Pancreas (tissue), 10 donors: ENCODE results near the gene CNTN5. TPM values are rescaled to one million over a fixed set of nuclear protein-coding genes. Genes with fewer than 3 reads are reported as not detected.
A peak's percentile ranks its signal among the peaks of the same experiment; 100 is the strongest.

Experiments used
- ATAC-seq, 4 donors: fragments of 200-7000 bp; cut with Tn5 transposase; one replicate each; pipeline versions ENCODE4 v1.8.0 to v1.9.1; 2020; ENCODE audit warnings: mild to moderate bottlenecking in 4 of 4, moderate library complexity in 4 of 4
- DNase-seq, 6 donors: peaks; one replicate each; pipeline ENCODE4 v3.0.0-alpha.2; 2020
- FAIRE-seq: peaks from 2 replicates; lab custom pipeline; 2012; peaks lifted over from hg19 to GRCh38; lab: Jason Lieb, UNC
- H3K27ac ChIP-seq, 4 donors: fragments of 200-600 bp; sonication (generic); 1 replicate in 3 of 4; 2 replicates in 1 of 4; pipeline versions ENCODE4 v1.5.0 to v1.8.0; 2020
- H3K27me3 ChIP-seq, 4 donors: fragments of 200-600 bp; one replicate each; pipeline ENCODE4 v1.8.0; 2021
- H3K36me3 ChIP-seq, 3 donors: fragments of 200-600 bp; sonication (generic) in 1 of 3; one replicate each; pipeline versions ENCODE4 v1.5.0 to v1.8.0; 2020 to 2021
- H3K4me1 ChIP-seq, 3 donors: fragments of 200-600 bp; one replicate each; pipeline ENCODE4 v1.8.0; 2021
- H3K4me3 ChIP-seq, 4 donors: fragments of 200-600 bp; sonication (generic) in 2 of 4; one replicate each; pipeline versions ENCODE4 v1.5.0 to v1.8.0; 2020 to 2021
- H3K9me3 ChIP-seq, 4 donors: fragments of 200-600 bp; one replicate each; pipeline ENCODE4 v1.8.0; 2021
- WGBS, 2 donors: extraction: QIAGEN DNeasy Blood & Tissue Kit; methylation state at CpG; one replicate each; pipeline ENCODE4 v1.1.7; 2013; 5-methylcytosine and 5-hydroxymethylcytosine counted together
- intact Hi-C, 3 donors: fragments of 100-400 bp; cut with DNase I; formaldehyde crosslinking; loops; one replicate each; pipeline versions ENCODE4 v1.11.1 to v1.14.2; 2022
- polyA plus RNA-seq, 2 donors: library from polyadenylated mRNA; stranded (reverse); fragments of 200-250 nt; gene quantifications; one replicate each; pipeline ENCODE4 v1.2.3, GENCODE V29; 2013
- total RNA-seq, 6 donors: library from RNA; stranded (reverse); fragmentation: NEBNext Ultra II Directional in 4 of 6; extraction: Animal tissue kit (Norgen Biotek cat#: 25700) in 4 of 6; gene quantifications; one replicate each; pipeline versions ENCODE4 v1.2.1 to v1.2.4, GENCODE V29; 2021 to 2023
- TF ChIP-seq, protein P1 (sequence below), 4 donors: fragments of 200-600 bp; sonication (generic) in 3 of 4; IDR thresholded peaks; one replicate each; pipeline versions ENCODE4 v1.5.0 to v1.8.0; 2021; ENCODE audit warnings: antibody characterized with exemption in 4 of 4
- donor health status: healthy with polysubstance abuse.
- donor health status: DM: no; HTN: no; CAD: no; lungs with moderate emphysema.
- donor health status: DM: no; HTN: no; CAD: no.
- donor health status: control.
- donor health status: control.
- donor health status: Bipolar disorder and iron deficiency.
- donor health status: DM: yes; HTN: yes; CAD: no.
- donor health status: DM: no; HTN: no; CAD: no.
- donor health status: DM: no; HTN: no; CAD: no.
- donor health status: DM: yes; HTN: yes; CAD: no.

The CNTN5 gene
- total and polyA plus RNA-seq, 8 donors, result 0.11 to 1.2 (median 0.58) TPM

DNA sequence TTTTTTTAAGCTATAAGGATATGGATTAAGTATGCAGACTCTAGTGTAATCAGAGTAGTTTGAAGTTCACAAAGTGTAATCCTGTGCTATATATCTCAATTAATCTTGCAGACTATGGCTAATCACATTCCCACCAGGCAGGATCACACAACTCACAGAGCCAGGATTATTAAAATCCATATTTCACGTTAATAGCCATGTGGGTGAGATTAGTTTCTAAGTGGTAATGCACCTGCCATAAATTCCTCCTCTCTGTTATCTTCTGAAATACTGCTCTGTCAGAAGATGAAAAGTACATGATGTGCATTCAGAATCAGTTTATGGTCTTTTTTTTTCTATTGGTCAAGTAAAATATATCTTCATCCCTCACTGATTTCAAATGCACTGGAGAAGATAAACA lies 686.1 kb downstream of the CNTN5 start:
- FAIRE-seq (no peak), ATAC-seq (no peak), DNase-seq (no peak)
- WGBS, 2 donors, result 31 to 46% methylated on average over 1 of the region's 1 CpG
- TF ChIP-seq, protein P1, sequence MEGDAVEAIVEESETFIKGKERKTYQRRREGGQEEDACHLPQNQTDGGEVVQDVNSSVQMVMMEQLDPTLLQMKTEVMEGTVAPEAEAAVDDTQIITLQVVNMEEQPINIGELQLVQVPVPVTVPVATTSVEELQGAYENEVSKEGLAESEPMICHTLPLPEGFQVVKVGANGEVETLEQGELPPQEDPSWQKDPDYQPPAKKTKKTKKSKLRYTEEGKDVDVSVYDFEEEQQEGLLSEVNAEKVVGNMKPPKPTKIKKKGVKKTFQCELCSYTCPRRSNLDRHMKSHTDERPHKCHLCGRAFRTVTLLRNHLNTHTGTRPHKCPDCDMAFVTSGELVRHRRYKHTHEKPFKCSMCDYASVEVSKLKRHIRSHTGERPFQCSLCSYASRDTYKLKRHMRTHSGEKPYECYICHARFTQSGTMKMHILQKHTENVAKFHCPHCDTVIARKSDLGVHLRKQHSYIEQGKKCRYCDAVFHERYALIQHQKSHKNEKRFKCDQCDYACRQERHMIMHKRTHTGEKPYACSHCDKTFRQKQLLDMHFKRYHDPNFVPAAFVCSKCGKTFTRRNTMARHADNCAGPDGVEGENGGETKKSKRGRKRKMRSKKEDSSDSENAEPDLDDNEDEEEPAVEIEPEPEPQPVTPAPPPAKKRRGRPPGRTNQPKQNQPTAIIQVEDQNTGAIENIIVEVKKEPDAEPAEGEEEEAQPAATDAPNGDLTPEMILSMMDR (IDR thresholded peaks at IDR 0.05), result no peak
- H3K9me3 ChIP-seq, result no peaks in the 10 kb centered on the region
- intact Hi-C loops, result no loop called here
- H3K36me3 ChIP-seq, result no peaks in the 10 kb centered on the region
- no peak overlapping the region for H3K4me3 ChIP-seq
- H3K27ac ChIP-seq, result no peak overlapping the region
- no peaks in the 10 kb centered on the region for H3K4me1 ChIP-seq
- H3K27me3 ChIP-seq, result no peaks in the 10 kb centered on the region

DNA sequence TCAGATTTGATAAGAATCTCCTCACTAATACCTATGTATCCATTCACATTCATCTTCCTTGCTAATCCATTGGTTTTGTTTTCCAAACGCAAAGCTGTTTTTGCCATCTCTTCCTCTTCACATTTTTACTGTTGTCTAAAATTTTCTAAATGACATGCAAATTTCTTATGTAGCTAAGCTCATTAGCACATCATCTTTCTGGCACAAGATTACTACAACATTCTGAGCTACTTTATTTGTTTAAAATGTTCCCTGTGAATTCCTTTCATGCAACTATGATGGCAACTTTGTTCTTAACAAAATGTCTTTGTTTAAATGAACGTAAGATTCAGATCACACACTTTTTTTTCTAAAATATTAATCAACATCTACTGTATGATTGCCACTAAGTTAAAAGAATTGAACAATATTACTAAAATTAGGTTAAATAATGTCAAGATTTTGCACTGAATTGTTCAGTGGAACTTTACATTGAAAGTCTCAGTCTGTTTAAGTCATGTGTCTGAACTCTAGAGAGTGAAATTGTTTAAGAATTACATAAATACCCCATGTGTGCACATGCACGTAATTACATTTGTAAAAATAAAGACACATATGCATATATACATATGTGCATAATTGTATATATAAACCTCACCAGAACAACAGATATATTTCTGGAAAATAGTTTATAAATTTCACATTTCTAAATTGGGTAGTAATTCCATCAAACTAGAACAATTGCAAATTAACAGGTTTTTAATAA lies 688.4 kb downstream of the CNTN5 start:
- TF ChIP-seq, protein P1 (IDR thresholded peaks at IDR 0.05), result no peak
- intact Hi-C loops, result no loop called here
- 40 to 56% methylated on average over 3 of the region's 3 CpGs for WGBS, 2 donors

DNA sequence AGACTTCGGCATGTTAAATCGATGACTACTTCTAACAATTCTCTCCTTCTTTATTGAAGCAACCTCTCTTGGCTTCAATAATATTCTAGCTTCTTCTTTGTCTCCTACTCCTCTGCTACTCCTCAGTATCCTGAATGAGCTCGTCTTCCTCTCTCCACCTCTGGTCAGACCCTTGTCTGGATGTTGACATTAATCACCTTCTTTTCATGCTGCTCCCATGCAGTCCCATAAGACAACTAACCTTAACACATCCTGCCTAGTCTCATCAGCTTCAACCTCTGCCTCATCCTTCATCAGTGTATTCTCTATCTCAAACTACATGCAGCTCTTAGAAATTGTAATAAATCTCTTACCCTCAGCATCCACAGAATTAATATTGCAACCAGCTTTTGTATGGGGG lies 695.6 kb downstream of the CNTN5 start:
- intact Hi-C loops, result no loop called here
- FAIRE-seq (no peak), ATAC-seq (no peak), DNase-seq (no peak)
- H3K4me1 ChIP-seq, result no peaks in the 10 kb centered on the region
- no peak overlapping the region for H3K27ac ChIP-seq
- H3K36me3 ChIP-seq, result no peaks in the 10 kb centered on the region
- no peaks in the 10 kb centered on the region for H3K9me3 ChIP-seq
- H3K4me3 ChIP-seq, result no peak overlapping the region
- TF ChIP-seq, protein P1 (IDR thresholded peaks at IDR 0.05), result no peak
- H3K27me3 ChIP-seq, result no peaks in the 10 kb centered on the region
- 59 to 61% methylated on average over 3 of the region's 3 CpGs for WGBS, 2 donors

More for the DNA sequence above, 688.4 kb downstream of the CNTN5 start:
- Histone ChIP-seq H3K9me3 (no peaks in the 10 kb centered on the region), H3K27me3 (no peaks in the 10 kb centered on the region), H3K4me1 (no peaks in the 10 kb centered on the region), H3K27ac (no peak overlapping the region), H3K36me3 (no peaks in the 10 kb centered on the region), H3K4me3 (no peak overlapping the region)
- ATAC-seq (no peak), FAIRE-seq (no peak), DNase-seq (no peak)

DNA sequence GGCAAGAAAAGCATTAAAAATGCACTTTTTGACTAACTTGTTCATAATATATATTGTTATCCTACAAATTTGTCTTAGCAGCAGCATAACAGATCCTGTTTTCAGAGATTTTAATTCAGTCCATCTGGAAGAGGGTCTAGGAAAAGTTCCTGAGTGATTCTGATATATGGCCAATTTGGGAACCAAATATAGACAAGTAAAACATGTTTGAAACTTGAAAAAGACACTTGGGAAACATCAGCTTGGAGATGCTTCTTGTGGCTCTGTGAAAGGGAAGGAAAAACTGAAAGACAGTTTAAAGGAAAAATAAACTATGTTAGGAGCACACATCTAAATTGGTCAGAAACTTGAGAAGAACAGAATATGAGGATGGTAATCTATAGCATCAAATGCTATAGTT lies 697.5 kb downstream of the CNTN5 start:
- Histone ChIP-seq H3K9me3 (no peaks in the 10 kb centered on the region), H3K4me1 (no peaks in the 10 kb centered on the region), H3K36me3 (no peaks in the 10 kb centered on the region), H3K27ac (no peak overlapping the region), H3K27me3 (no peaks in the 10 kb centered on the region), H3K4me3 (no peak overlapping the region)
- ATAC-seq (no peak), FAIRE-seq (no peak), DNase-seq (no peak)
- TF ChIP-seq, protein P1 (IDR thresholded peaks at IDR 0.05), result no peak
- intact Hi-C loops, result no loop called here

DNA sequence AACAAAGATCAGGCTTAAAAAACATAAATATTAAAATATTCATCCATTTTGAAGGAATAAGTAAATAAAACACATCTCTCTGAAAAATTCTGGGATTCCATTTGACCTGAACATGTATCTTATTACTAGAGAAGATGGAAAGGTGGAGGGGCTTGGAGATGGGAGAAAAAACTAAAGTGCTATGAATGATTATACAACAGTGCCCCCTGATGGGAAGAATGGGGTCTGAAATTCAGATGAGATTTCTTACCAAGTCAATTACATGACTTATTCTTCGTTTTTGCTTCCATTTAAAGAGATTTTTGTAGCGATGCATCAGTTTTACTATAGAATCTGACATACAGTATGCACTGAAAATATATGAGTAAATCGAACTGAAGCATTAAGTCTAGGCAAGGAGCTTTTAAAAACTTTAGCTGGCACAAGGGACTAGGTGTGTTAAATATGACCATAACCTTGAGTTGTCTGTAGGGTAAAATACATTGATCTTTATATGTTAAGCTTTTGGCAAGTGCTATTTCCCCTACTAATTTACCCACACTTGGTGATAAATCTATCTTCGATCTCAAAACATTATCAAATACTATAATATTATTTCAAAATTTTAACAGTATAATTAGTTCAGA lies 718.8 kb downstream of the CNTN5 start:
- no peak for FAIRE-seq

More for the DNA sequence above, 718.8 kb downstream of the CNTN5 start:
- no peak overlapping the region for H3K27ac ChIP-seq
- H3K9me3 ChIP-seq, result no peaks in the 10 kb centered on the region
- H3K36me3 ChIP-seq, result no peaks in the 10 kb centered on the region
- 7 to 8% methylated on average over 4 of the region's 4 CpGs for WGBS, 2 donors
- TF ChIP-seq, protein P1 (IDR thresholded peaks at IDR 0.05), result peak in 3 of 4 donors; percentile 26 to 28 (median 27)
- DNase-seq (no peak), ATAC-seq (peak in 3 of 4 donors; percentile 41 to 63 (median 55))
- intact Hi-C loops, result no loop called here
- no peaks in the 10 kb centered on the region for H3K4me1 ChIP-seq
- no peaks in the 10 kb centered on the region for H3K27me3 ChIP-seq
- H3K4me3 ChIP-seq, result no peak overlapping the region
